Smooth muscle cell (in vitro differentiated cells): ENCODE measurements around the gene ADCY9. TPM values are rescaled to one million over a fixed set of nuclear protein-coding genes. Genes with fewer than 3 reads are reported as not detected.

Experiments
- DNase-seq: peaks from one replicate; lab custom pipeline; 2025; ENCODE audit not compliant: unreplicated experiment; lab: John Stamatoyannopoulos, UW
- H2AFZ ChIP-seq: fragments of 200-600 bp; sonication (generic); 2 replicates; pipeline ENCODE4 v1.6.0; 2016; ENCODE audit warnings: antibody characterized with exemption, low read depth, mild to moderate bottlenecking
- H3F3A ChIP-seq: fragments of 200-600 bp; sonication (generic); 2 replicates; pipeline ENCODE4 v1.6.0; 2017; ENCODE audit warnings: antibody characterized with exemption, low read depth
- H3K27ac ChIP-seq: fragments of 200-600 bp; sonication (generic); 2 replicates; pipeline ENCODE4 v1.5.1; 2016; ENCODE audit warnings: low read depth, mild to moderate bottlenecking
- H3K27me3 ChIP-seq: fragments of 200-600 bp; sonication (generic); 2 replicates; pipeline ENCODE4 v1.6.1; 2016; ENCODE audit warnings: low read depth, mild to moderate bottlenecking
- H3K36me3 ChIP-seq: fragments of 200-600 bp; sonication (generic); 2 replicates; pipeline ENCODE4 v1.5.1; 2016; ENCODE audit warnings: low read depth
- H3K4me1 ChIP-seq: fragments of 200-600 bp; sonication (generic); 2 replicates; pipeline ENCODE4 v1.5.1; 2016; ENCODE audit warnings: low read depth
- H3K4me2 ChIP-seq: fragments of 200-600 bp; sonication (generic); 2 replicates; pipeline ENCODE4 v1.6.0; 2016; ENCODE audit warnings: mild to moderate bottlenecking
- H3K4me3 ChIP-seq: fragments of 200-600 bp; sonication (generic); 2 replicates; pipeline ENCODE4 v1.5.1; 2016; ENCODE audit warnings: mild to moderate bottlenecking
- H3K79me2 ChIP-seq: fragments of 200-600 bp; sonication (generic); 2 replicates; pipeline ENCODE4 v1.6.0; 2016; ENCODE audit warnings: low read depth, mild to moderate bottlenecking
- H3K9ac ChIP-seq: fragments of 200-600 bp; sonication (generic); 2 replicates; pipeline ENCODE4 v1.6.0; 2016; ENCODE audit warnings: low read depth
- H3K9me3 ChIP-seq: fragments of 200-600 bp; sonication (generic); replicated peaks from 2 replicates; pipeline ENCODE4 v1.5.1; 2016; ENCODE audit warnings: low read depth
- H4K20me1 ChIP-seq: fragments of 200-600 bp; sonication (generic); 2 replicates; pipeline ENCODE4 v1.6.0; 2016; ENCODE audit warnings: low read depth
- WGBS: methylation state at CpG from one replicate; pipeline ENCODE4 v1.1.7; 2016; ENCODE audit warnings: low lambda C conversion rate; 5-methylcytosine and 5-hydroxymethylcytosine counted together
- polyA plus RNA-seq: library from polyadenylated mRNA; unstranded; fragments of >200 nt; fragmentation: Nextera tagmentation; extraction: Ambion mirVana; gene quantifications from 2 replicates; pipeline ENCODE4 v1.2.1, GENCODE V29; 2016
- small RNA-seq: library from RNA; depleted of rRNA; stranded (forward); fragments of <200 nt; gene quantifications from one replicate; pipeline ENCODE3, GENCODE V24; 2014
- total RNA-seq: library from RNA; depleted of rRNA; stranded (reverse); fragments of >200 nt; gene quantifications from 2 replicates; pipeline ENCODE4 v1.2.3, GENCODE V29; 2014
- TF ChIP-seq, protein P1 (sequence below): fragments of 200-600 bp; sonication (generic); IDR thresholded peaks from 2 replicates; pipeline ENCODE4 v1.5.1; 2017; ENCODE audit warnings: borderline replicate concordance, mild to moderate bottlenecking, antibody characterized with exemption; ENCODE audit not compliant: insufficient read depth, poor library complexity, severe bottlenecking

The ADCY9 gene
- total and polyA plus RNA-seq, 2 experiments from 2014 or later, result 7.2 to 8.9 TPM

DNA sequence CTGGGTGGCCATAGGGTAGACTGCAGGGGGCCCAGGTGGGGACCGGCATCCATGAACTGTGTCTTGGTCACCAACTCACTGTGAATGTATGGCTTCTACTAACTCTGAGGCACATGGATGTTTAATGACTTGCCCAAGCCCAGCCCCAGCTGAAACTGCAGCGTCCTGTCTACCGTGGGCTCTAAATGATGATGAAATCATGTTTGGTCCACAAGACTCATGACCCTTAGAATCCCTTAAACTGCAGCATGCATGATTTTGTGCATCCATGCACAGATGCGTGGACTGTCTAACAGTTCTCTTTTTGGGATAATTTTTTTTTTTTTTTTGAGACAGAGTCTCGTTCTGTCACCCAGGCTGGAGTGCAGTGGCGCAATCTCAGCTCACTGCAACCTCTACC, 203.3 kb downstream of the ADCY9 start:
- TF ChIP-seq, protein P1, sequence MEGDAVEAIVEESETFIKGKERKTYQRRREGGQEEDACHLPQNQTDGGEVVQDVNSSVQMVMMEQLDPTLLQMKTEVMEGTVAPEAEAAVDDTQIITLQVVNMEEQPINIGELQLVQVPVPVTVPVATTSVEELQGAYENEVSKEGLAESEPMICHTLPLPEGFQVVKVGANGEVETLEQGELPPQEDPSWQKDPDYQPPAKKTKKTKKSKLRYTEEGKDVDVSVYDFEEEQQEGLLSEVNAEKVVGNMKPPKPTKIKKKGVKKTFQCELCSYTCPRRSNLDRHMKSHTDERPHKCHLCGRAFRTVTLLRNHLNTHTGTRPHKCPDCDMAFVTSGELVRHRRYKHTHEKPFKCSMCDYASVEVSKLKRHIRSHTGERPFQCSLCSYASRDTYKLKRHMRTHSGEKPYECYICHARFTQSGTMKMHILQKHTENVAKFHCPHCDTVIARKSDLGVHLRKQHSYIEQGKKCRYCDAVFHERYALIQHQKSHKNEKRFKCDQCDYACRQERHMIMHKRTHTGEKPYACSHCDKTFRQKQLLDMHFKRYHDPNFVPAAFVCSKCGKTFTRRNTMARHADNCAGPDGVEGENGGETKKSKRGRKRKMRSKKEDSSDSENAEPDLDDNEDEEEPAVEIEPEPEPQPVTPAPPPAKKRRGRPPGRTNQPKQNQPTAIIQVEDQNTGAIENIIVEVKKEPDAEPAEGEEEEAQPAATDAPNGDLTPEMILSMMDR, result no peak
- Histone ChIP-seq H3K9me3 (no peaks in the 10 kb centered on the region), H3K4me2 (no peak overlapping the region), H2AFZ (no peak overlapping the region), H3K36me3 (no peaks in the 10 kb centered on the region), H3K4me3 (no peak overlapping the region), H3K79me2 (no peaks in the 10 kb centered on the region), H3K9ac (no peak overlapping the region), H4K20me1 (no peaks in the 10 kb centered on the region), H3K4me1 (no peaks in the 10 kb centered on the region), H3K27ac (no peak overlapping the region), H3F3A (no peaks in the 10 kb centered on the region), H3K27me3 (no peaks in the 10 kb centered on the region)
- 96% methylated on average over 6 of the region's 6 CpGs for WGBS
- DNase-seq, result no peak

Small RNAs within 50 kb of the gene (small RNA-seq; reads per million reads assigned to genes)
- gene AC009171.1, result not detected

Other genes with a start within 250 kb of the ADCY9 start
- gene CREBBP, start 235.7 kb downstream of the ADCY9 start, total RNA-seq, result 16.9 and 19.6 TPM in 2 replicates
- 14.3 and 24.9 TPM in 2 replicates for gene CREBBP, start 235.7 kb downstream of the ADCY9 start, polyA plus RNA-seq
- gene SRL, start 125.6 kb upstream of the ADCY9 start, total RNA-seq, result not detected in 2 replicates
- 0.08 TPM in 1 of 2 replicates, not detected in the other for gene SRL, start 125.6 kb upstream of the ADCY9 start, polyA plus RNA-seq
- gene TFAP4, start 156.6 kb upstream of the ADCY9 start, total RNA-seq, result 2.7 and 9.6 TPM in 2 replicates
- gene TFAP4, start 156.6 kb upstream of the ADCY9 start, polyA plus RNA-seq, result 1.3 and 2.5 TPM in 2 replicates
- gene GLIS2, start 199.6 kb upstream of the ADCY9 start, total RNA-seq, result 1.2 and 2.8 TPM in 2 replicates
- 9.2 and 13.4 TPM in 2 replicates for gene GLIS2, start 199.6 kb upstream of the ADCY9 start, polyA plus RNA-seq
- 18.4 and 29.6 TPM in 2 replicates for gene PAM16, start 234.9 kb upstream of the ADCY9 start, total RNA-seq
- 47.7 and 52.2 TPM in 2 replicates for gene PAM16, start 234.9 kb upstream of the ADCY9 start, polyA plus RNA-seq